Panc1 (cell line): ENCODE data around the gene ZNF526. TPM values are rescaled to one million over a fixed set of nuclear protein-coding genes. Genes with fewer than 3 reads are reported as not detected.
A peak's percentile ranks its signal among the peaks of the same experiment; 100 is the strongest.

ENCODE experiments used
- ATAC-seq: fragments of 200-7000 bp; cut with Tn5 transposase; 2 replicates; pipeline ENCODE4 v1.9.1; 2020; ENCODE audit warnings: mild to moderate bottlenecking, moderate library complexity
- BruUV-seq: library from RNA; stranded (reverse); fragments of 400-500 nt; replicated peaks from 2 replicates; lab custom pipeline; 2021; lab: Mats Ljungman, UMichigan
- CTCF ChIA-PET: fragments of 300-600 bp; sonication (Branson Sonifier 250); formaldehyde crosslinking; loops from one replicate; lab custom pipeline; 2022; ENCODE audit warnings: antibody characterized with exemption; lab: Charles Lee
- POLR2A ChIA-PET: fragments of 300-600 bp; sonication (Branson Sonifier 250); formaldehyde crosslinking; loops from one replicate; lab custom pipeline; 2022; ENCODE audit warnings: antibody characterized with exemption; lab: Charles Lee
- DNase-seq: peaks from one replicate; pipeline ENCODE4 v3.0.0-alpha.2; 2010; ENCODE audit warnings: low read depth, low spot score
- H3K27ac ChIP-seq: 2 replicates; pipeline ENCODE4 v1.5.1; 2011; ENCODE audit warnings: mild to moderate bottlenecking, low read length, inconsistent platforms
- H3K27me3 ChIP-seq: fragments of 200-500 bp; sonication (Bioruptor generic); 2 replicates; pipeline ENCODE4 v1.6.0; 2014; ENCODE audit warnings: low read length, inconsistent platforms; ENCODE audit not compliant: control insufficient read depth, insufficient read depth
- H3K36me3 ChIP-seq: fragments of 200-500 bp; sonication (Bioruptor generic); 2 replicates; pipeline ENCODE4 v1.5.1; 2014; ENCODE audit warnings: inconsistent platforms, mild to moderate bottlenecking, low read length, moderate library complexity; ENCODE audit not compliant: control insufficient read depth, insufficient read depth
- H3K4me1 ChIP-seq: 2 replicates; pipeline ENCODE4 v1.5.1; 2011; ENCODE audit warnings: inconsistent platforms, mild to moderate bottlenecking, low read length, moderate library complexity; ENCODE audit not compliant: control insufficient read depth, insufficient read depth
- H3K4me3 ChIP-seq, 2 experiments: 2 replicates each; pipeline ENCODE4 v1.5.1; 2011 to 2012; ENCODE audit warnings: low read depth in 2 of 2, low read length in 2 of 2, mild to moderate bottlenecking in 2 of 2, inconsistent platforms in 1 of 2, moderate library complexity in 1 of 2
- H3K9me3 ChIP-seq: fragments of 200-500 bp; sonication (Bioruptor generic); 2 replicates; pipeline ENCODE4 v1.5.1; 2014; ENCODE audit warnings: low read depth, mild to moderate bottlenecking, inconsistent platforms, low read length, moderate library complexity; ENCODE audit not compliant: control insufficient read depth, insufficient read depth
- CTCF ChIP-seq: fragments of 450-650 bp; IDR thresholded peaks from 2 replicates; pipeline ENCODE4 v1.5.1; 2017; ENCODE audit warnings: mild to moderate bottlenecking
- POLR2AphosphoS5 ChIP-seq: IDR thresholded peaks from 2 replicates; pipeline ENCODE4 v1.6.1; 2012; ENCODE audit warnings: mild to moderate bottlenecking, low read depth, low read length, moderate library complexity
- SIN3A ChIP-seq: IDR thresholded peaks from 2 replicates; pipeline ENCODE4 v1.6.1; 2012; ENCODE audit warnings: low read depth, mild to moderate bottlenecking, low read length, moderate library complexity, borderline replicate concordance; ENCODE audit not compliant: insufficient read depth
- TCF7L2 ChIP-seq: IDR thresholded peaks from 2 replicates; pipeline ENCODE4 v1.6.1; 2011; ENCODE audit warnings: mild to moderate bottlenecking, low read depth, low read length, inconsistent platforms
- in situ Hi-C: cut with HindIII; loops from 2 replicates; pipeline ENCODE4 v1.10.0; 2016; ENCODE audit warnings: low sequenced_read_pairs, low pct_unique_long_range_greater_than_20kb
- intact Hi-C: fragments of 100-400 bp; cut with micrococcal nuclease; formaldehyde crosslinking; loops from one replicate; pipeline ENCODE4 v1.10.0; 2022; ENCODE audit not compliant: unreplicated experiment
- total RNA-seq: library from RNA; stranded (reverse); gene quantifications from one replicate; pipeline ENCODE4 v1.2.1, GENCODE V29; 2021; ENCODE audit not compliant: unreplicated experiment
- TF ChIP-seq, protein P1 (sequence below), 2 experiments: IDR thresholded peaks; 2 replicates each; pipeline ENCODE4 v1.6.1; 2011 to 2012; ENCODE audit warnings: low read depth in 2 of 2, control low read depth in 1 of 2, low read length in 1 of 2, mild to moderate bottlenecking in 1 of 2, moderate library complexity in 1 of 2; ENCODE audit not compliant: insufficient read depth in 1 of 2

ZNF526 gene
- total RNA-seq, 1 experiment from 2014 or later, result 10.5 TPM

- H3K27me3 ChIP-seq, result no peaks in the 10 kb centered on the region
- no TSS peak for BruUV-seq
- no peaks in the 10 kb centered on the region for H3K36me3 ChIP-seq
- intact Hi-C loops, result no loop called here
- peak overlapping the region; percentile 69 to 79 for H3K4me3 ChIP-seq
- H3K9me3 ChIP-seq, result no peaks in the 10 kb centered on the region
- POLR2A ChIA-PET, result no interaction called here
- DNase-seq (peak; percentile 91), ATAC-seq (peak; percentile 88)
- H3K4me1 ChIP-seq, result peaks cover 11% of the 10 kb centered on the region
- H3K27ac ChIP-seq, result peak overlapping the region; percentile 93
- in situ Hi-C loops, result no loop called here
- CTCF ChIA-PET, result no interaction called here
- TF ChIP-seq CTCF (no peak), SIN3A (peak; percentile 59; the same call in 1 of the 2 replicates), POLR2AphosphoS5 (peak; percentile 55; the same call in 1 of the 2 replicates)
Observed at GRCh38 chr19:42268142-42268703, 48.1 kb downstream of the ZNF526 start.

- TF ChIP-seq CTCF (no peak), SIN3A (no peak), TCF7L2 (no peak; the same call in 1 of the 2 replicates), POLR2AphosphoS5 (no peak)
- TF ChIP-seq, protein P1, sequence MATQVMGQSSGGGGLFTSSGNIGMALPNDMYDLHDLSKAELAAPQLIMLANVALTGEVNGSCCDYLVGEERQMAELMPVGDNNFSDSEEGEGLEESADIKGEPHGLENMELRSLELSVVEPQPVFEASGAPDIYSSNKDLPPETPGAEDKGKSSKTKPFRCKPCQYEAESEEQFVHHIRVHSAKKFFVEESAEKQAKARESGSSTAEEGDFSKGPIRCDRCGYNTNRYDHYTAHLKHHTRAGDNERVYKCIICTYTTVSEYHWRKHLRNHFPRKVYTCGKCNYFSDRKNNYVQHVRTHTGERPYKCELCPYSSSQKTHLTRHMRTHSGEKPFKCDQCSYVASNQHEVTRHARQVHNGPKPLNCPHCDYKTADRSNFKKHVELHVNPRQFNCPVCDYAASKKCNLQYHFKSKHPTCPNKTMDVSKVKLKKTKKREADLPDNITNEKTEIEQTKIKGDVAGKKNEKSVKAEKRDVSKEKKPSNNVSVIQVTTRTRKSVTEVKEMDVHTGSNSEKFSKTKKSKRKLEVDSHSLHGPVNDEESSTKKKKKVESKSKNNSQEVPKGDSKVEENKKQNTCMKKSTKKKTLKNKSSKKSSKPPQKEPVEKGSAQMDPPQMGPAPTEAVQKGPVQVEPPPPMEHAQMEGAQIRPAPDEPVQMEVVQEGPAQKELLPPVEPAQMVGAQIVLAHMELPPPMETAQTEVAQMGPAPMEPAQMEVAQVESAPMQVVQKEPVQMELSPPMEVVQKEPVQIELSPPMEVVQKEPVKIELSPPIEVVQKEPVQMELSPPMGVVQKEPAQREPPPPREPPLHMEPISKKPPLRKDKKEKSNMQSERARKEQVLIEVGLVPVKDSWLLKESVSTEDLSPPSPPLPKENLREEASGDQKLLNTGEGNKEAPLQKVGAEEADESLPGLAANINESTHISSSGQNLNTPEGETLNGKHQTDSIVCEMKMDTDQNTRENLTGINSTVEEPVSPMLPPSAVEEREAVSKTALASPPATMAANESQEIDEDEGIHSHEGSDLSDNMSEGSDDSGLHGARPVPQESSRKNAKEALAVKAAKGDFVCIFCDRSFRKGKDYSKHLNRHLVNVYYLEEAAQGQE (IDR thresholded peaks at IDR 0.05; ENCODE audit: insufficient read depth in 1 of 2, low read depth in 2 of 2, low read length in 1 of 2), result no peak
- peak; percentile 94 for ATAC-seq
- ChIA-PET POLR2A (no interaction called here), CTCF (no interaction called here)
- Histone ChIP-seq H3K9me3 (no peaks in the 10 kb centered on the region), H3K36me3 (no peaks in the 10 kb centered on the region), H3K27ac (peak within 1 kb of the TSS; percentile 93), H3K4me3 (peak within 1 kb of the TSS; percentile 69 to 79), H3K27me3 (no peaks in the 10 kb centered on the region), H3K4me1 (peaks cover 11% of the 10 kb centered on the region)
- in situ Hi-C loops, result no loop called here
- DNase-seq, result peak; percentile 99
- intact Hi-C loops, result no loop called here
- no TSS peak for BruUV-seq
Observed at GRCh38 chr19:42268704-42269477, 48.8 kb downstream of the ZNF526 start, which contains the start of gene CIC. Gene CIC (plus strand): TSS chr19:42269252. CDS start chr19:42271784, 2,532 bp downstream.
